Measurements from ENCODE around the gene ATL3.
A peak's percentile ranks its signal among the peaks of the same experiment; 100 is the strongest.
"Not testable (repeated sequence)": the region's sequence is repeated elsewhere in the genome, so short reads cannot be mapped to it uniquely, and the experiment has no call there.

ATL3 gene

GRCh38 chr11:63698976-63699733 is 28.0 kb upstream of the ATL3 start:
- no peak for TF ChIP-seq CTCF (conservative IDR thresholded peaks at IDR 0.05; ENCODE audit: low read depth)
- ChIA-PET CTCF (no interaction called here), POLR2A (ENCODE audit: low non-redundant PET) (no interaction called here)
- DNase-seq (ENCODE audit: low spot score) = no peak
- no peak overlapping the region for H3K27ac ChIP-seq

GRCh38 chr11:63694596-63694995 is 23.4 kb upstream of the ATL3 start:
- H3K27ac ChIP-seq = peak overlapping the region; percentile 17; the same call in 1 of the 2 replicates
- ChIA-PET POLR2A (ENCODE audit: low non-redundant PET) (no interaction called here), CTCF (interaction anchor here (0.5 to 0.6 kb wide), 2 partner anchors 59 to 111 kb away, joined by 4 read pairs; no protein-coding TSS in a partner anchor)
- TF ChIP-seq CTCF (conservative IDR thresholded peaks at IDR 0.05; ENCODE audit: low read depth) = no peak
- no peak for DNase-seq (ENCODE audit: low spot score)

GRCh38 chr11:63687845-63688244 is 16.7 kb upstream of the ATL3 start:
- ChIA-PET POLR2A (ENCODE audit: low non-redundant PET) (no interaction called here), CTCF (no interaction called here)
- no peak for TF ChIP-seq CTCF (conservative IDR thresholded peaks at IDR 0.05; ENCODE audit: low read depth)
- DNase-seq (ENCODE audit: low spot score) = no peak
- H3K27ac ChIP-seq = peak overlapping the region; percentile 42; the same call in 1 of the 2 replicates

GRCh38 chr11:63686926-63687325 is 15.8 kb upstream of the ATL3 start:
- CTCF ChIA-PET = interaction anchor here (1.1 kb wide), 1 partner anchor 51 kb away, joined by 4 read pairs; no protein-coding TSS in a partner anchor
- DNase-seq (ENCODE audit: low spot score) = no peak
- peak overlapping the region; percentile 60 for H3K27ac ChIP-seq
- TF ChIP-seq CTCF (conservative IDR thresholded peaks at IDR 0.05; ENCODE audit: low read depth) = no peak
- POLR2A ChIA-PET (ENCODE audit: low non-redundant PET) = no interaction called here

GRCh38 chr11:63685158-63685721 is 14.1 kb upstream of the ATL3 start:
- CTCF ChIA-PET; POLR2A ChIA-PET (ENCODE audit: low non-redundant PET); H3K27ac ChIP-seq; DNase-seq (ENCODE audit: low spot score): not testable (repeated sequence)

- POLR2A ChIA-PET (ENCODE audit: low non-redundant PET) = no interaction called here
- DNase-seq (ENCODE audit: low spot score) = no peak
- CTCF ChIA-PET = interaction anchor here (1.4 kb wide), 1 partner anchor 55 kb away, joined by 4 read pairs; no protein-coding TSS in a partner anchor
Measured at GRCh38 chr11:63683133-63683991, 12.2 kb upstream of the ATL3 start.

More at GRCh38 chr11:63683133-63683991, 12.2 kb upstream of the ATL3 start:
- H3K27ac ChIP-seq = no peak overlapping the region
- no peak for TF ChIP-seq CTCF (conservative IDR thresholded peaks at IDR 0.05; ENCODE audit: low read depth)
